HepG2 (cell line): ENCODE data around the gene ZNF865. TPM values are rescaled to one million over a fixed set of nuclear protein-coding genes. Genes with fewer than 3 reads are reported as not detected.

Experiments
- BRCA1 ChIP-seq: sonication (generic); formaldehyde crosslinking; IDR thresholded peaks from 2 replicates; pipeline ENCODE4 v1.4.0; 2020; ENCODE audit warnings: missing genetic modification reagents
- HNF4A ChIP-seq: sonication (generic); formaldehyde crosslinking; IDR thresholded peaks from 2 replicates; pipeline ENCODE4 v1.4.0; 2020; ENCODE audit warnings: missing genetic modification reagents
- KDM5A ChIP-seq: fragments of 200-600 bp; sonication (generic); IDR thresholded peaks from 2 replicates; pipeline ENCODE4 v1.7.0; 2018; ENCODE audit warnings: antibody characterized with exemption, mild to moderate bottlenecking, low read length, borderline replicate concordance
- NCOA2 ChIP-seq: sonication (generic); formaldehyde crosslinking; IDR thresholded peaks from 2 replicates; pipeline ENCODE4 v1.8.0; 2022; ENCODE audit warnings: inconsistent platforms
- RAD51 ChIP-seq: fragments of 450-650 bp; IDR thresholded peaks from 2 replicates; pipeline ENCODE4 v1.6.1; 2016; ENCODE audit warnings: borderline replicate concordance
- THYN1 ChIP-seq: sonication (generic); formaldehyde crosslinking; IDR thresholded peaks from 2 replicates; pipeline ENCODE4 v1.8.1; 2023; ENCODE audit warnings: low read depth, mild to moderate bottlenecking, moderate library complexity, missing genetic modification reagents, borderline replicate concordance
- TOPORS ChIP-seq: sonication (generic); formaldehyde crosslinking; IDR thresholded peaks from 2 replicates; pipeline ENCODE4 v1.8.0; 2023; ENCODE audit warnings: mild to moderate bottlenecking, missing genetic modification reagents
- ZBTB3 ChIP-seq: sonication (generic); formaldehyde crosslinking; IDR thresholded peaks from 2 replicates; pipeline ENCODE4 v1.4.0; 2020; ENCODE audit warnings: low read depth, mild to moderate bottlenecking, moderate library complexity, missing genetic modification reagents, borderline replicate concordance
- ZNF160 ChIP-seq: sonication (generic); formaldehyde crosslinking; IDR thresholded peaks from 2 replicates; pipeline ENCODE4 v1.8.0; 2022; ENCODE audit warnings: mild to moderate bottlenecking, inconsistent platforms, missing genetic modification reagents
- ZNF180 ChIP-seq: sonication (generic); formaldehyde crosslinking; IDR thresholded peaks from 2 replicates; pipeline ENCODE4 v1.4.0; 2020; ENCODE audit warnings: low read depth, missing genetic modification reagents, borderline replicate concordance
- ZNF296 ChIP-seq: sonication (generic); formaldehyde crosslinking; conservative IDR thresholded peaks from 2 replicates; pipeline ENCODE4 v1.5.0; 2020; ENCODE audit warnings: mild to moderate bottlenecking, missing genetic modification reagents
- ZNF747 ChIP-seq: sonication (generic); formaldehyde crosslinking; IDR thresholded peaks from 2 replicates; pipeline ENCODE4 v1.8.1; 2023; ENCODE audit warnings: missing genetic modification reagents, mild to moderate bottlenecking, borderline replicate concordance
- ZNF761 ChIP-seq: sonication (generic); formaldehyde crosslinking; conservative IDR thresholded peaks from 2 replicates; pipeline ENCODE4 v1.4.0; 2020; ENCODE audit warnings: mild to moderate bottlenecking, missing genetic modification reagents
- polyA plus RNA-seq, 8 experiments: library from polyadenylated mRNA; depleted of rRNA in 3 of 8; stranded (reverse) in 7 of 8; unstranded in 1 of 8; fragments of >200 nt; fragmentation: Illumina TruSeq in 4 of 8; extraction: Trizol in 4 of 8; gene quantifications; 2 replicates each; pipeline versions ENCODE4 v1.2.1 to v1.2.3, GENCODE V29; 2011 to 2016; ENCODE audit warnings: low read depth in 4 of 8, missing spikeins in 1 of 8, mixed read lengths in 1 of 8; ENCODE audit not compliant: insufficient read depth in 1 of 8
- total RNA-seq, 5 experiments: library from RNA; depleted of rRNA; stranded (reverse); fragments of >200 nt; fragmentation: Illumina TruSeq; extraction: Trizol; gene quantifications; 2 replicates each; pipeline ENCODE4 v1.2.3, GENCODE V29; 2016; ENCODE audit warnings: low read depth in 1 of 5
- TF ChIP-seq, protein P1 (sequence below): IDR thresholded peaks from 2 replicates; pipeline ENCODE4 v1.6.1; 2018; ENCODE audit warnings: missing genetic modification reagents
- TF ChIP-seq, protein P2 (sequence below): sonication (generic); formaldehyde crosslinking; IDR thresholded peaks from 2 replicates; pipeline ENCODE4 v1.4.0; 2020; ENCODE audit warnings: missing genetic modification reagents
- TF ChIP-seq, protein P3 (sequence below): sonication (generic); formaldehyde crosslinking; IDR thresholded peaks from 2 replicates; pipeline ENCODE4 v1.5.1; 2020; ENCODE audit warnings: mild to moderate bottlenecking, moderate library complexity, missing genetic modification reagents
- TF ChIP-seq, protein P4 (sequence below): IDR thresholded peaks from 2 replicates; pipeline ENCODE4 v1.6.1; 2012; ENCODE audit warnings: low read length, improper control_type of control experiment
- TF ChIP-seq, protein P5 (sequence below): sonication (generic); formaldehyde crosslinking; IDR thresholded peaks from 2 replicates; pipeline ENCODE4 v1.8.0; 2022; ENCODE audit warnings: mild to moderate bottlenecking, missing genetic modification reagents, borderline replicate concordance
- TF ChIP-seq, protein P6 (sequence below): sonication (generic); formaldehyde crosslinking; IDR thresholded peaks from 2 replicates; pipeline ENCODE4 v1.5.0; 2020; ENCODE audit warnings: mild to moderate bottlenecking, low read depth, missing genetic modification reagents, borderline replicate concordance

ZNF865 gene
- total and polyA plus RNA-seq, 2 of the 13 experiments (the other 11 are each of a cell fraction or from before 2014, with no cell fraction given), result 0.93 to 1.0 TPM

DNA sequence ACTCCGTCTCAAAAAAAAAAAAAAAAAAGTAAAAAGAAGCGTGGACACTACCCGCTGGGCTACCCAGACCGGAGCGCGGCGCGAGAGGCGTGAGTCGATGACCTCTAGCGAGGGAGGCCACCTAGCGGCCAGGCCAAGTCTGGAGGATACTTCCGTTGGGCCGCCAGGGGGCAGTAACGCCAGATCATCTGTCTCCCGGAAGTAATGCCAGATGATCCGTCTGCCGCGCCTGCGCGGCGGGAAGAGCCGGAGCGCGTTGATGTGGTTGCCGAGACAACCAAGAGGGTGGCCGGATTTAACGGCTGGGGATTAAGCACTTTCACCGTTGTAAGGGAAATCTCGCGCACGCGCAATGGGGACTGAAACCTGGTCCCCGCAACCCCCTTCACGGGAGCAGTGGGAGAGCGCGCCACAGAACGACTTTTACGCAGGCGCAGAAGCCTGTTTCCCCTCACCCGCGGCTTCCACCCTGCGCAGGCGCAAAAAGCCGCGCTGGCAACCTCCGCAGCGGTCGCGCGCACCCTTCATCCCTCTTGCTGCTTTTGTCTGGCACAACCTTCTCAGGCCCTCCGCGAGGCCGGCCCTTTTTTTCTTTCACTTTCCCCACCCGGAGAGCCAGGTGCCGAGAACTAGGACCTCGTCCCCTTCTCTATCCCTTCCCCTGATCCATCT lies 48.3 kb downstream of the ZNF865 start (continued):
- TF ChIP-seq ZNF747 (CRISPR knock-in tag), result peak; percentile 20; the same call in 1 of the 2 replicates
- no peak for TF ChIP-seq THYN1 (CRISPR knock-in tag)
- no peak; the same call in 1 of the 2 replicates for TF ChIP-seq ZNF180 (CRISPR knock-in tag)
- TF ChIP-seq RAD51, result no peak
- no peak for TF ChIP-seq ZNF761 (CRISPR knock-in tag)
- TF ChIP-seq, protein P1, sequence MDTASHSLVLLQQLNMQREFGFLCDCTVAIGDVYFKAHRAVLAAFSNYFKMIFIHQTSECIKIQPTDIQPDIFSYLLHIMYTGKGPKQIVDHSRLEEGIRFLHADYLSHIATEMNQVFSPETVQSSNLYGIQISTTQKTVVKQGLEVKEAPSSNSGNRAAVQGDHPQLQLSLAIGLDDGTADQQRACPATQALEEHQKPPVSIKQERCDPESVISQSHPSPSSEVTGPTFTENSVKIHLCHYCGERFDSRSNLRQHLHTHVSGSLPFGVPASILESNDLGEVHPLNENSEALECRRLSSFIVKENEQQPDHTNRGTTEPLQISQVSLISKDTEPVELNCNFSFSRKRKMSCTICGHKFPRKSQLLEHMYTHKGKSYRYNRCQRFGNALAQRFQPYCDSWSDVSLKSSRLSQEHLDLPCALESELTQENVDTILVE, result peak; percentile 90
- TF ChIP-seq, protein P2, sequence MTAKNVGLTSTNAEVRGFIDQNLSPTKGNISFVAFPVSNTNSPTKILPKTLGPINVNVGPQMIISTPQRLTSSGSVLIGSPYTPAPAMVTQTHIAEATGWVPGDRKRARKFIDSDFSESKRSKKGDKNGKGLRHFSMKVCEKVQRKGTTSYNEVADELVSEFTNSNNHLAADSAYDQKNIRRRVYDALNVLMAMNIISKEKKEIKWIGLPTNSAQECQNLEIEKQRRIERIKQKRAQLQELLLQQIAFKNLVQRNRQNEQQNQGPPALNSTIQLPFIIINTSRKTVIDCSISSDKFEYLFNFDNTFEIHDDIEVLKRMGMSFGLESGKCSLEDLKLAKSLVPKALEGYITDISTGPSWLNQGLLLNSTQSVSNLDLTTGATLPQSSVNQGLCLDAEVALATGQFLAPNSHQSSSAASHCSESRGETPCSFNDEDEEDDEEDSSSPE (CRISPR knock-in tag), result peak; percentile 83
- TF ChIP-seq NCOA2 (CRISPR knock-in tag), result peak; percentile 40
- TF ChIP-seq HNF4A (CRISPR knock-in tag), result no peak
- TF ChIP-seq, protein P3, sequence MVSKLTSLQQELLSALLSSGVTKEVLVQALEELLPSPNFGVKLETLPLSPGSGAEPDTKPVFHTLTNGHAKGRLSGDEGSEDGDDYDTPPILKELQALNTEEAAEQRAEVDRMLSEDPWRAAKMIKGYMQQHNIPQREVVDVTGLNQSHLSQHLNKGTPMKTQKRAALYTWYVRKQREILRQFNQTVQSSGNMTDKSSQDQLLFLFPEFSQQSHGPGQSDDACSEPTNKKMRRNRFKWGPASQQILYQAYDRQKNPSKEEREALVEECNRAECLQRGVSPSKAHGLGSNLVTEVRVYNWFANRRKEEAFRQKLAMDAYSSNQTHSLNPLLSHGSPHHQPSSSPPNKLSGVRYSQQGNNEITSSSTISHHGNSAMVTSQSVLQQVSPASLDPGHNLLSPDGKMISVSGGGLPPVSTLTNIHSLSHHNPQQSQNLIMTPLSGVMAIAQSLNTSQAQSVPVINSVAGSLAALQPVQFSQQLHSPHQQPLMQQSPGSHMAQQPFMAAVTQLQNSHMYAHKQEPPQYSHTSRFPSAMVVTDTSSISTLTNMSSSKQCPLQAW (CRISPR knock-in tag), result peak; percentile 82
- no peak; the same call in 1 of the 2 replicates for TF ChIP-seq ZNF160 (CRISPR knock-in tag)
- TF ChIP-seq, protein P4, sequence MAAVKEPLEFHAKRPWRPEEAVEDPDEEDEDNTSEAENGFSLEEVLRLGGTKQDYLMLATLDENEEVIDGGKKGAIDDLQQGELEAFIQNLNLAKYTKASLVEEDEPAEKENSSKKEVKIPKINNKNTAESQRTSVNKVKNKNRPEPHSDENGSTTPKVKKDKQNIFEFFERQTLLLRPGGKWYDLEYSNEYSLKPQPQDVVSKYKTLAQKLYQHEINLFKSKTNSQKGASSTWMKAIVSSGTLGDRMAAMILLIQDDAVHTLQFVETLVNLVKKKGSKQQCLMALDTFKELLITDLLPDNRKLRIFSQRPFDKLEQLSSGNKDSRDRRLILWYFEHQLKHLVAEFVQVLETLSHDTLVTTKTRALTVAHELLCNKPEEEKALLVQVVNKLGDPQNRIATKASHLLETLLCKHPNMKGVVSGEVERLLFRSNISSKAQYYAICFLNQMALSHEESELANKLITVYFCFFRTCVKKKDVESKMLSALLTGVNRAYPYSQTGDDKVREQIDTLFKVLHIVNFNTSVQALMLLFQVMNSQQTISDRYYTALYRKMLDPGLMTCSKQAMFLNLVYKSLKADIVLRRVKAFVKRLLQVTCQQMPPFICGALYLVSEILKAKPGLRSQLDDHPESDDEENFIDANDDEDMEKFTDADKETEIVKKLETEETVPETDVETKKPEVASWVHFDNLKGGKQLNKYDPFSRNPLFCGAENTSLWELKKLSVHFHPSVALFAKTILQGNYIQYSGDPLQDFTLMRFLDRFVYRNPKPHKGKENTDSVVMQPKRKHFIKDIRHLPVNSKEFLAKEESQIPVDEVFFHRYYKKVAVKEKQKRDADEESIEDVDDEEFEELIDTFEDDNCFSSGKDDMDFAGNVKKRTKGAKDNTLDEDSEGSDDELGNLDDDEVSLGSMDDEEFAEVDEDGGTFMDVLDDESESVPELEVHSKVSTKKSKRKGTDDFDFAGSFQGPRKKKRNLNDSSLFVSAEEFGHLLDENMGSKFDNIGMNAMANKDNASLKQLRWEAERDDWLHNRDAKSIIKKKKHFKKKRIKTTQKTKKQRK, result no peak
- TF ChIP-seq ZBTB3 (CRISPR knock-in tag), result 0 out of 2 replicates have a peak, but pooled peaks have one; percentile 38
- no peak for TF ChIP-seq BRCA1
- TF ChIP-seq, protein P5, sequence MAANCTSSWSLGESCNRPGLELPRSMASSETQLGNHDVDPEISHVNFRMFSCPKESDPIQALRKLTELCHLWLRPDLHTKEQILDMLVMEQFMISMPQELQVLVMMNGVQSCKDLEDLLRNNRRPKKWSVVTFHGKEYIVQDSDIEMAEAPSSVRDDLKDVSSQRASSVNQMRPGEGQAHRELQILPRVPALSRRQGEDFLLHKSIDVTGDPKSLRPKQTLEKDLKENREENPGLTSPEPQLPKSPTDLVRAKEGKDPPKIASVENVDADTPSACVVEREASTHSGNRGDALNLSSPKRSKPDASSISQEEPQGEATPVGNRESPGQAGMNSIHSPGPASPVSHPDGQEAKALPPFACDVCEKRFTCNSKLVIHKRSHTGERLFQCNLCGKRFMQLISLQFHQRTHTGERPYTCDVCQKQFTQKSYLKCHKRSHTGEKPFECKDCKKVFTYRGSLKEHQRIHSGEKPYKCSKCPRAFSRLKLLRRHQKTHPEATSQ (CRISPR knock-in tag), result peak; percentile 70; the same call in 1 of the 2 replicates
- TF ChIP-seq KDM5A, result peak; percentile 77; the same call in 1 of the 2 replicates
- TF ChIP-seq ZNF296 (CRISPR knock-in tag), result no peak
- TF ChIP-seq, protein P6, sequence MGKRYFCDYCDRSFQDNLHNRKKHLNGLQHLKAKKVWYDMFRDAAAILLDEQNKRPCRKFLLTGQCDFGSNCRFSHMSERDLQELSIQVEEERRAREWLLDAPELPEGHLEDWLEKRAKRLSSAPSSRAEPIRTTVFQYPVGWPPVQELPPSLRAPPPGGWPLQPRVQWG (CRISPR knock-in tag), result no peak
- 0 out of 2 replicates have a peak, but pooled peaks have one; percentile 42 for TF ChIP-seq TOPORS (CRISPR knock-in tag)
